Endothelial cell of umbilical vein (primary cell): ENCODE results near the gene CNTN5. TPM values are rescaled to one million over a fixed set of nuclear protein-coding genes. Genes with fewer than 3 reads are reported as not detected.

Experiments
- BruUV-seq: library from RNA; stranded (reverse); fragments of 400-500 nt; replicated peaks from 2 replicates; lab custom pipeline; 2021; lab: Mats Ljungman, UMichigan
- CTCF ChIA-PET: fragments of 300-600, 350-600 bp; sonication (Branson Sonifier 250); formaldehyde crosslinking; loops from one replicate; lab custom pipeline; 2021; ENCODE audit warnings: antibody characterized with exemption, inconsistent platforms; lab: Charles Lee
- POLR2A ChIA-PET: fragments of 300-600, 350-600 bp; sonication (Branson Sonifier 250); formaldehyde crosslinking; loops from one replicate; lab custom pipeline; 2021; ENCODE audit warnings: antibody characterized with exemption, inconsistent platforms; lab: Charles Lee
- DNase-seq: peaks from one replicate; pipeline ENCODE4 v3.0.0-alpha.2; 2011; ENCODE audit warnings: low read depth, low spot score
- FAIRE-seq: peaks from 2 replicates; lab custom pipeline; 2011; peaks lifted over from hg19 to GRCh38; lab: Jason Lieb, UNC
- H2AFZ ChIP-seq: 2 replicates; pipeline ENCODE4 v1.6.0; 2012; ENCODE audit warnings: low read depth, low read length, control low read depth, inconsistent platforms
- H3K27ac ChIP-seq: 2 replicates; pipeline ENCODE4 v1.5.1; 2011; ENCODE audit warnings: low read depth, mild to moderate bottlenecking, control low read depth, low read length, moderate library complexity; ENCODE audit not compliant: insufficient read depth
- H3K27me3 ChIP-seq, 2 experiments: 2 replicates each; pipeline versions ENCODE4 v1.6.0 to v1.6.1; 2011; ENCODE audit warnings: low read length in 2 of 2, mixed read lengths in 1 of 2; ENCODE audit not compliant: control insufficient read depth in 2 of 2, insufficient read depth in 2 of 2
- H3K36me3 ChIP-seq, 2 experiments: 2 replicates in 1 of 2; 3 replicates in 1 of 2; pipeline ENCODE4 v1.5.1; 2011; ENCODE audit warnings: low read length in 2 of 2, mild to moderate bottlenecking in 1 of 2, moderate library complexity in 1 of 2; ENCODE audit not compliant: control insufficient read depth in 2 of 2, insufficient read depth in 2 of 2; ENCODE audit errors: extremely low read depth in 1 of 2
- H3K4me1 ChIP-seq: 3 replicates; pipeline ENCODE4 v1.5.1; 2011; ENCODE audit warnings: mild to moderate bottlenecking, low read length; ENCODE audit not compliant: control insufficient read depth, insufficient read depth; ENCODE audit errors: extremely low read depth
- H3K4me2 ChIP-seq: 2 replicates; pipeline ENCODE4 v1.6.1; 2011; ENCODE audit warnings: low read length, control low read depth, mixed read lengths; ENCODE audit not compliant: insufficient read depth
- H3K4me3 ChIP-seq, 3 experiments: fragments of 200-600 bp in 1 of 3; sonication (generic), shearing (Covaris generic) in 1 of 3; replicated peaks in 1 of 3; 2 replicates each; pipeline ENCODE4 v1.5.1; 2011 to 2016; ENCODE audit warnings: control low read depth in 3 of 3, low read length in 3 of 3, mild to moderate bottlenecking in 2 of 3, inconsistent platforms in 1 of 3, low read depth in 1 of 3, moderate library complexity in 1 of 3; ENCODE audit not compliant: insufficient read depth in 1 of 3
- H3K79me2 ChIP-seq: 2 replicates; pipeline ENCODE4 v1.6.0; 2012; ENCODE audit warnings: low read length, inconsistent platforms; ENCODE audit not compliant: control insufficient read depth, insufficient read depth
- H3K9ac ChIP-seq: replicated peaks from 2 replicates; pipeline ENCODE3; 2011; ENCODE audit warnings: low read length, control low read depth; ENCODE audit not compliant: insufficient read depth; ENCODE audit errors: extremely low read depth
- H3K9me1 ChIP-seq: replicated peaks from 3 replicates; pipeline ENCODE4 v1.6.0; 2011; ENCODE audit warnings: mild to moderate bottlenecking, low read length; ENCODE audit not compliant: control insufficient read depth, insufficient read depth; ENCODE audit errors: extremely low read depth
- H3K9me3 ChIP-seq: replicated peaks from 2 replicates; pipeline ENCODE4 v1.5.1; 2012; ENCODE audit warnings: low read length, inconsistent platforms; ENCODE audit not compliant: control insufficient read depth, insufficient read depth
- H4K20me1 ChIP-seq: replicated peaks from 2 replicates; pipeline ENCODE3; 2011; ENCODE audit warnings: mild to moderate bottlenecking, low read length; ENCODE audit not compliant: control insufficient read depth, insufficient read depth; ENCODE audit errors: extremely low read depth
- EZH2 ChIP-seq: IDR thresholded peaks from 2 replicates; pipeline ENCODE4 v1.6.1; 2012; ENCODE audit warnings: borderline replicate concordance, low read depth, mild to moderate bottlenecking, moderate library complexity, low read length, inconsistent platforms; ENCODE audit not compliant: severe bottlenecking
- FOS ChIP-seq: IDR thresholded peaks from 2 replicates; pipeline ENCODE4 v1.6.1; 2011; ENCODE audit warnings: mild to moderate bottlenecking, low read length, moderate library complexity, borderline replicate concordance; ENCODE audit not compliant: insufficient read depth
- GATA2 ChIP-seq: IDR thresholded peaks from 2 replicates; pipeline ENCODE4 v1.7.0; 2011; ENCODE audit warnings: low read depth, mild to moderate bottlenecking, moderate library complexity, mixed read lengths, low read length; ENCODE audit not compliant: insufficient read length, insufficient read depth
- JUN ChIP-seq: IDR thresholded peaks from 2 replicates; pipeline ENCODE4 v1.6.1; 2011; ENCODE audit warnings: borderline replicate concordance, low read depth; ENCODE audit not compliant: insufficient read length, insufficient read depth
- POLR2AphosphoS5 ChIP-seq: IDR thresholded peaks from 2 replicates; pipeline ENCODE4 v1.6.1; 2012; ENCODE audit warnings: low read depth, mild to moderate bottlenecking, control low read depth, low read length, moderate library complexity; ENCODE audit not compliant: insufficient read depth
- dilution Hi-C: fragments of 300-500 bp; cut with MboI; formaldehyde crosslinking; loops from one replicate; pipeline ENCODE4 v1.15.0; 2019; ENCODE audit warnings: low sequenced_read_pairs; ENCODE audit not compliant: extremely low pct_ligation_motif_present
- intact Hi-C: fragments of 100-400 bp; cut with micrococcal nuclease; formaldehyde crosslinking; loops from one replicate; pipeline ENCODE4 v1.10.0; 2022
- polyA plus RNA-seq, 4 experiments: library from polyadenylated mRNA; depleted of rRNA in 3 of 4; stranded (reverse) in 3 of 4; unstranded in 1 of 4; fragments of >200 nt; gene quantifications; 2 replicates each; pipeline versions ENCODE4 v1.2.1 to v1.2.3, GENCODE V29; 2011 to 2012; ENCODE audit warnings: missing spikeins in 1 of 4
- total RNA-seq: library from RNA; stranded (reverse); gene quantifications from 2 replicates; pipeline ENCODE4 v1.2.3, GENCODE V29; 2021

Gene CNTN5
- total and polyA plus RNA-seq, 2 donors (not counting 3 experiments of a cell fraction or from before 2014, with no cell fraction given), result not detected

DNA sequence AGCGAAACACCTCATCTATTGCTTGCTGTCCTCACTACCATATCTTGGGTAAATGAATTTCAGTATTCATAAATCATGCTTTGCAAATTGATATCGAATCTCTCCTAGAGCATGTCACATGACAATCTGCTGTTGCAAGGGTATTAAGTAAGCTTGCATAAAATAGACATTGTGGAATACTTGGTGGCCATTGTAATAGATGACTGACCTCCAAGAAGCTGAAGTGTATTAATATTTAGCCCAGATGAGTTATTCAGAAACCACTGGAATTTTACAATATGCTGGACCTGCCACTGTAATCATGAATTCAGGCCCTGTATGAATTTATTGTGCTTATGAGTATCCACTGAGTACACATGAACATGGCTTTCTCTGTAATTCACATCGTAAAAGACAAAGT lies 1376.7 kb downstream of the CNTN5 start:
- H4K20me1 ChIP-seq, result no peaks in the 10 kb centered on the region
- no peaks in the 10 kb centered on the region for H3K4me1 ChIP-seq
- POLR2A ChIA-PET, result no interaction called here
- no peak overlapping the region for H2AFZ ChIP-seq
- no peak for DNase-seq
- dilution Hi-C loops, result no loop called here
- H3K27me3 ChIP-seq, result no peaks in the 10 kb centered on the region
- no peak overlapping the region for H3K4me2 ChIP-seq
- no TSS peak for BruUV-seq
- H3K79me2 ChIP-seq, result no peaks in the 10 kb centered on the region
- TF ChIP-seq GATA2 (no peak), JUN (no peak), POLR2AphosphoS5 (no peak)
- H3K9me3 ChIP-seq, result no peaks in the 10 kb centered on the region
- no peak overlapping the region for H3K9ac ChIP-seq
- H3K27ac ChIP-seq, result no peak overlapping the region
- CTCF ChIA-PET, result no interaction called here
- no peak for FAIRE-seq
- no peaks in the 10 kb centered on the region for H3K36me3 ChIP-seq
- H3K9me1 ChIP-seq, result no peaks in the 10 kb centered on the region
- no peak overlapping the region for H3K4me3 ChIP-seq
- intact Hi-C loops, result no loop called here

DNA sequence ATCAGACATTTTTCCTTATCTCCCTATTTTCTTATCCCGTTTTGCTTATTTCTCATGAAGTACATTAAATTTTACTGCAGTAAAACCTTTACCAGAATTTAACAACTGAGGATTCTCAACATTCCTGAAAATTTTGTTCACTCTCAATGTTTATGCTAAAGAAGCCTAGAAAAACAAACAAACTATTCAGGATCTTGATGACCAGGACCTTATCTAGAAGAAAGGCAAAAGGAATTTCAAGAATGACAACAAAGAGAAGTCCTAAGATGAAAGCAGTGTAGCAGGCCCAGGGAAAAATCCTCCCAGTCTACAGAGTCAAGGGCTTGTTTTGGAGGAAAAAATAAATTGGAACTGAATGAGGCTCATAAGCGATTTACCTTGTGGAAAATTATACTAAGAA lies 1383.1 kb downstream of the CNTN5 start:
- no peak for TF ChIP-seq EZH2
- TF ChIP-seq FOS, result no peak
- no peak for TF ChIP-seq GATA2

More for the DNA sequence above, 1383.1 kb downstream of the CNTN5 start:
- Histone ChIP-seq H3K27ac (no peak overlapping the region), H3K9me1 (no peaks in the 10 kb centered on the region), H4K20me1 (no peaks in the 10 kb centered on the region), H3K27me3 (no peaks in the 10 kb centered on the region), H3K9ac (no peak overlapping the region), H3K4me3 (no peak overlapping the region), H3K36me3 (no peaks in the 10 kb centered on the region), H2AFZ (no peak overlapping the region), H3K9me3 (no peaks in the 10 kb centered on the region), H3K4me1 (no peaks in the 10 kb centered on the region), H3K79me2 (no peaks in the 10 kb centered on the region), H3K4me2 (no peak overlapping the region)
- FAIRE-seq, result no peak
- ChIA-PET CTCF (no interaction called here), POLR2A (no interaction called here)
- intact Hi-C loops, result no loop called here
- DNase-seq, result no peak
- no TSS peak for BruUV-seq
- dilution Hi-C loops, result no loop called here
